HCT116 (cell line): ENCODE measurements around the gene HCN2. TPM values are rescaled to one million over a fixed set of nuclear protein-coding genes. Genes with fewer than 3 reads are reported as not detected.
A peak's percentile ranks its signal among the peaks of the same experiment; 100 is the strongest.

Source experiments
- ATAC-seq: fragments of 200-7000 bp; cut with Tn5 transposase; 2 replicates; pipeline ENCODE4 v1.9.1; 2020; ENCODE audit warnings: mild to moderate bottlenecking, moderate library complexity
- BruUV-seq: library from RNA; stranded (reverse); fragments of 400-500 nt; replicated peaks from 2 replicates; lab custom pipeline; 2021; lab: Mats Ljungman, UMichigan
- CTCF ChIA-PET: fragments of 300-600 bp; sonication (Branson Sonifier 250); formaldehyde crosslinking; loops from one replicate; lab custom pipeline; 2021; ENCODE audit warnings: antibody characterized with exemption; lab: Charles Lee
- POLR2A ChIA-PET: fragments of 300-600, 350-600 bp; sonication (Branson Sonifier 250); formaldehyde crosslinking; loops from one replicate; lab custom pipeline; 2021; ENCODE audit warnings: antibody characterized with exemption; lab: Charles Lee
- RAD21 ChIA-PET, 2 experiments: fragments of 300-600 bp; sonication (Branson Sonifier 250); formaldehyde crosslinking; loops; one replicate each; lab custom pipeline; 2023; ENCODE audit warnings: low total read pairs in 2 of 2; ENCODE audit not compliant: uncharacterized antibody in 2 of 2, unreplicated experiment in 2 of 2, low non-redundant PET in 1 of 2; lab: Charles Lee
- DNase-seq: peaks from one replicate; pipeline ENCODE4 v3.0.0-alpha.2; 2010; ENCODE audit warnings: low read depth, low spot score
- H2AFZ ChIP-seq: fragments of 200-600 bp; shearing (Covaris generic), sonication (generic); 2 replicates; pipeline ENCODE4 v1.6.1; 2017; ENCODE audit warnings: low read depth, mixed run types, mixed read lengths, antibody characterized with exemption, low read length; ENCODE audit not compliant: poor library complexity, severe bottlenecking
- H3K27ac ChIP-seq: 2 replicates; pipeline ENCODE4 v1.5.1; 2012; ENCODE audit warnings: low read depth, low read length
- H3K27me3 ChIP-seq: fragments of 200-600 bp; sonication (generic); 2 replicates; pipeline ENCODE4 v1.6.1; 2016; ENCODE audit warnings: mixed run types, low read length, mixed read lengths; ENCODE audit not compliant: insufficient read depth
- H3K36me3 ChIP-seq, 2 experiments: fragments of 200-500 bp in 1 of 2; fragments of 200-600 bp in 1 of 2; sonication (Bioruptor generic) in 1 of 2; sonication (generic) in 1 of 2; 2 replicates each; pipeline versions ENCODE4 v1.5.1 to v1.6.1; 2014 to 2016; ENCODE audit warnings: low read length in 2 of 2, inconsistent platforms in 1 of 2, mixed read lengths in 1 of 2, mixed run types in 1 of 2; ENCODE audit not compliant: insufficient read depth in 2 of 2, control insufficient read depth in 1 of 2
- H3K4me1 ChIP-seq, 2 experiments: fragments of 200-600 bp in 1 of 2; sonication (generic) in 1 of 2; 2 replicates each; pipeline versions ENCODE4 v1.5.1 to v1.6.1; 2012 to 2017; ENCODE audit warnings: low read length in 2 of 2, inconsistent platforms in 1 of 2, mild to moderate bottlenecking in 1 of 2, mixed read lengths in 1 of 2, mixed run types in 1 of 2, moderate library complexity in 1 of 2; ENCODE audit not compliant: insufficient read depth in 2 of 2, control insufficient read depth in 1 of 2
- H3K4me2 ChIP-seq: fragments of 200-600 bp; sonication (generic); 2 replicates; pipeline ENCODE4 v1.6.1; 2017; ENCODE audit warnings: mixed run types, low read length, mixed read lengths
- H3K4me3 ChIP-seq, 2 experiments: fragments of 200-600 bp in 1 of 2; sonication (generic) in 1 of 2; replicated peaks in 1 of 2; 2 replicates each; pipeline ENCODE4 v1.5.1; 2011 to 2016; ENCODE audit warnings: low read length in 2 of 2, control low read depth in 1 of 2, low read depth in 1 of 2, mild to moderate bottlenecking in 1 of 2, mixed read lengths in 1 of 2, mixed run types in 1 of 2
- H3K79me2 ChIP-seq: fragments of 200-600 bp; sonication (generic); 2 replicates; pipeline ENCODE4 v1.6.1; 2017; ENCODE audit warnings: mild to moderate bottlenecking, mixed run types, low read length, moderate library complexity, mixed read lengths; ENCODE audit not compliant: insufficient read depth
- H3K9ac ChIP-seq: fragments of 200-600 bp; sonication (generic); 2 replicates; pipeline ENCODE4 v1.6.1; 2016; ENCODE audit warnings: low read length, mixed read lengths
- H3K9me2 ChIP-seq: fragments of 200-600 bp; sonication (generic), shearing (Covaris generic); 2 replicates; pipeline ENCODE4 v1.6.1; 2017; ENCODE audit warnings: mixed run types, mild to moderate bottlenecking, moderate library complexity; ENCODE audit not compliant: insufficient read depth
- H3K9me3 ChIP-seq, 2 experiments: fragments of 200-500 bp in 1 of 2; fragments of 200-600 bp in 1 of 2; sonication (Bioruptor generic) in 1 of 2; sonication (generic) in 1 of 2; 2 replicates each; pipeline ENCODE4 v1.6.1; 2014 to 2017; ENCODE audit warnings: low read length in 2 of 2, mixed read lengths in 2 of 2, inconsistent platforms in 1 of 2, low read depth in 1 of 2, mild to moderate bottlenecking in 1 of 2, mixed run types in 1 of 2, moderate library complexity in 1 of 2; ENCODE audit not compliant: control insufficient read depth in 1 of 2, insufficient read depth in 1 of 2
- H4K20me1 ChIP-seq: fragments of 200-600 bp; sonication (generic), shearing (Covaris generic); 2 replicates; pipeline ENCODE4 v1.6.1; 2017; ENCODE audit warnings: mixed run types, mild to moderate bottlenecking, moderate library complexity; ENCODE audit not compliant: insufficient read depth
- CBX3 ChIP-seq: IDR thresholded peaks from 2 replicates; pipeline ENCODE4 v1.6.1; 2012; ENCODE audit warnings: low read depth
- ELF1 ChIP-seq: IDR thresholded peaks from 2 replicates; pipeline ENCODE4 v1.6.1; 2012; ENCODE audit warnings: low read depth, borderline replicate concordance
- EZH2 ChIP-seq: fragments of 200-600 bp; sonication (generic); IDR thresholded peaks from 2 replicates; pipeline ENCODE4 v1.6.1; 2017; ENCODE audit warnings: antibody characterized with exemption, mixed run types
- EZH2phosphoT487 ChIP-seq: fragments of 200-600 bp; IDR thresholded peaks from 2 replicates; pipeline ENCODE4 v1.6.1; 2018; ENCODE audit warnings: antibody characterized with exemption, borderline replicate concordance
- FOSL1 ChIP-seq: IDR thresholded peaks from 2 replicates; pipeline ENCODE4 v1.6.1; 2012; ENCODE audit warnings: low read depth
- POLR2AphosphoS5 ChIP-seq: IDR thresholded peaks from 2 replicates; pipeline ENCODE4 v1.6.1; 2011; ENCODE audit warnings: mild to moderate bottlenecking, low read depth, low read length, moderate library complexity
- RAD21 ChIP-seq: IDR thresholded peaks from 2 replicates; pipeline ENCODE4 v1.6.1; 2012; ENCODE audit warnings: low read depth, mild to moderate bottlenecking
- SIN3A ChIP-seq: IDR thresholded peaks from 2 replicates; pipeline ENCODE4 v1.6.1; 2012; ENCODE audit warnings: low read depth
- SP1 ChIP-seq: IDR thresholded peaks from 2 replicates; pipeline ENCODE4 v1.6.1; 2012; ENCODE audit warnings: low read depth
- SRF ChIP-seq: IDR thresholded peaks from 2 replicates; pipeline ENCODE4 v1.6.1; 2012; ENCODE audit warnings: low read depth
- TCF7L2 ChIP-seq: IDR thresholded peaks from 2 replicates; pipeline ENCODE4 v1.7.0; 2011; ENCODE audit warnings: borderline replicate concordance, inconsistent platforms; ENCODE audit not compliant: insufficient read depth, insufficient read length; ENCODE audit errors: extremely low read depth
- YY1 ChIP-seq: IDR thresholded peaks from 2 replicates; pipeline ENCODE4 v1.6.1; 2011; ENCODE audit warnings: low read length, low read depth, moderate library complexity, mild to moderate bottlenecking; ENCODE audit not compliant: insufficient replicate concordance; ENCODE audit errors: extremely low read depth
- ZNF274 ChIP-seq: fragments of 200-500 bp; sonication (Bioruptor generic); IDR thresholded peaks from 2 replicates; pipeline ENCODE4 v1.6.1; 2014; ENCODE audit warnings: mild to moderate bottlenecking, low read depth, low read length, inconsistent platforms
- intact Hi-C: fragments of 100-400 bp; cut with micrococcal nuclease; formaldehyde crosslinking; loops from 2 replicates; pipeline ENCODE4 v1.10.0; 2022
- total RNA-seq: library from RNA; stranded (reverse); gene quantifications from one replicate; pipeline ENCODE4 v1.2.1, GENCODE V29; 2021; ENCODE audit not compliant: unreplicated experiment
- TF ChIP-seq, protein P1 (sequence below): IDR thresholded peaks from 2 replicates; pipeline ENCODE4 v1.6.1; 2012; ENCODE audit warnings: low read depth
- TF ChIP-seq, protein P2 (sequence below), 3 experiments: fragments of 200-600 bp in 1 of 3; sonication (generic) in 1 of 3; IDR thresholded peaks in 2 of 3; conservative IDR thresholded peaks in 1 of 3; 2 replicates each; pipeline ENCODE4 v1.5.1; 2012 to 2017; ENCODE audit warnings: low read depth in 2 of 3, low read length in 2 of 3, antibody characterized with exemption in 1 of 3, borderline replicate concordance in 1 of 3, control low read depth in 1 of 3, mild to moderate bottlenecking in 1 of 3, mixed read lengths in 1 of 3, mixed run types in 1 of 3, moderate library complexity in 1 of 3; ENCODE audit not compliant: insufficient read depth in 1 of 3
- TF ChIP-seq, protein P3 (sequence below): IDR thresholded peaks from 2 replicates; pipeline ENCODE4 v1.6.1; 2011; ENCODE audit warnings: mild to moderate bottlenecking, low read length, moderate library complexity; ENCODE audit not compliant: insufficient replicate concordance; ENCODE audit errors: extremely low read depth

Gene HCN2
- total RNA-seq, 1 experiment from 2014 or later = 2.4 TPM

DNA sequence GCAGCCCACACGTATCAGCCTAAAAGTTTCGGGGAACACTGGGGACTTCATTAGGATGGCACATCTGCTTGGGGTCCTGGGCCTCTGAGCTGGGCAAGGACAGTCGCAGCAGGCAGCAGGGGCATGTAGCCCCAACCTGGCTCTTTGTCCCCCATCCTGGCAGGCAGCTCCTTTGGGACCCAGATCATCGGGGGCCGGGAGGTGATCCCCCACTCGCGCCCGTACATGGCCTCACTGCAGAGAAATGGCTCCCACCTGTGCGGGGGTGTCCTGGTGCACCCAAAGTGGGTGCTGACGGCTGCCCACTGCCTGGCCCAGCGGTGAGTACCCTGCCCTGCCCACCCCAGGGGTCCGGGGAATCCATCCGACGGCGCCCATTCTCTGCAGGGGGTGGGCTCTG lies 42.6 kb upstream of the HCN2 start:
- no TSS peak for BruUV-seq
- CTCF ChIA-PET = no interaction called here
- no peaks in the 10 kb centered on the region for H4K20me1 ChIP-seq

More for the DNA sequence above, 42.6 kb upstream of the HCN2 start:
- H3K9ac ChIP-seq = no peak overlapping the region
- RAD21 ChIA-PET = no interaction called here
- peaks cover 0 to 10% of the 10 kb centered on the region in 2 experiments; a peak in 1 of 4 replicates for H3K4me1 ChIP-seq
- no peaks in the 10 kb centered on the region for H3K9me2 ChIP-seq
- 0 out of 2 replicates have a peak overlapping the region, but pooled peaks have one; percentile 17 for H3K4me2 ChIP-seq
- no peaks in the 10 kb centered on the region; a peak in 1 of 4 replicates for H3K36me3 ChIP-seq
- H3K27ac ChIP-seq = no peak overlapping the region
- H3K4me3 ChIP-seq = no peak overlapping the region
- DNase-seq = no peak
- H3K27me3 ChIP-seq = no peaks in the 10 kb centered on the region
- H3K9me3 ChIP-seq = no peaks in the 10 kb centered on the region
- POLR2A ChIA-PET = no interaction called here
- intact Hi-C loops = no loop called here
- H3K79me2 ChIP-seq = no peaks in the 10 kb centered on the region
- ATAC-seq = no peak
- TF ChIP-seq, protein P1, sequence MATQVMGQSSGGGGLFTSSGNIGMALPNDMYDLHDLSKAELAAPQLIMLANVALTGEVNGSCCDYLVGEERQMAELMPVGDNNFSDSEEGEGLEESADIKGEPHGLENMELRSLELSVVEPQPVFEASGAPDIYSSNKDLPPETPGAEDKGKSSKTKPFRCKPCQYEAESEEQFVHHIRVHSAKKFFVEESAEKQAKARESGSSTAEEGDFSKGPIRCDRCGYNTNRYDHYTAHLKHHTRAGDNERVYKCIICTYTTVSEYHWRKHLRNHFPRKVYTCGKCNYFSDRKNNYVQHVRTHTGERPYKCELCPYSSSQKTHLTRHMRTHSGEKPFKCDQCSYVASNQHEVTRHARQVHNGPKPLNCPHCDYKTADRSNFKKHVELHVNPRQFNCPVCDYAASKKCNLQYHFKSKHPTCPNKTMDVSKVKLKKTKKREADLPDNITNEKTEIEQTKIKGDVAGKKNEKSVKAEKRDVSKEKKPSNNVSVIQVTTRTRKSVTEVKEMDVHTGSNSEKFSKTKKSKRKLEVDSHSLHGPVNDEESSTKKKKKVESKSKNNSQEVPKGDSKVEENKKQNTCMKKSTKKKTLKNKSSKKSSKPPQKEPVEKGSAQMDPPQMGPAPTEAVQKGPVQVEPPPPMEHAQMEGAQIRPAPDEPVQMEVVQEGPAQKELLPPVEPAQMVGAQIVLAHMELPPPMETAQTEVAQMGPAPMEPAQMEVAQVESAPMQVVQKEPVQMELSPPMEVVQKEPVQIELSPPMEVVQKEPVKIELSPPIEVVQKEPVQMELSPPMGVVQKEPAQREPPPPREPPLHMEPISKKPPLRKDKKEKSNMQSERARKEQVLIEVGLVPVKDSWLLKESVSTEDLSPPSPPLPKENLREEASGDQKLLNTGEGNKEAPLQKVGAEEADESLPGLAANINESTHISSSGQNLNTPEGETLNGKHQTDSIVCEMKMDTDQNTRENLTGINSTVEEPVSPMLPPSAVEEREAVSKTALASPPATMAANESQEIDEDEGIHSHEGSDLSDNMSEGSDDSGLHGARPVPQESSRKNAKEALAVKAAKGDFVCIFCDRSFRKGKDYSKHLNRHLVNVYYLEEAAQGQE = no peak
- TF ChIP-seq FOSL1 = no peak
- no peak for TF ChIP-seq EZH2
- TF ChIP-seq, protein P2, sequence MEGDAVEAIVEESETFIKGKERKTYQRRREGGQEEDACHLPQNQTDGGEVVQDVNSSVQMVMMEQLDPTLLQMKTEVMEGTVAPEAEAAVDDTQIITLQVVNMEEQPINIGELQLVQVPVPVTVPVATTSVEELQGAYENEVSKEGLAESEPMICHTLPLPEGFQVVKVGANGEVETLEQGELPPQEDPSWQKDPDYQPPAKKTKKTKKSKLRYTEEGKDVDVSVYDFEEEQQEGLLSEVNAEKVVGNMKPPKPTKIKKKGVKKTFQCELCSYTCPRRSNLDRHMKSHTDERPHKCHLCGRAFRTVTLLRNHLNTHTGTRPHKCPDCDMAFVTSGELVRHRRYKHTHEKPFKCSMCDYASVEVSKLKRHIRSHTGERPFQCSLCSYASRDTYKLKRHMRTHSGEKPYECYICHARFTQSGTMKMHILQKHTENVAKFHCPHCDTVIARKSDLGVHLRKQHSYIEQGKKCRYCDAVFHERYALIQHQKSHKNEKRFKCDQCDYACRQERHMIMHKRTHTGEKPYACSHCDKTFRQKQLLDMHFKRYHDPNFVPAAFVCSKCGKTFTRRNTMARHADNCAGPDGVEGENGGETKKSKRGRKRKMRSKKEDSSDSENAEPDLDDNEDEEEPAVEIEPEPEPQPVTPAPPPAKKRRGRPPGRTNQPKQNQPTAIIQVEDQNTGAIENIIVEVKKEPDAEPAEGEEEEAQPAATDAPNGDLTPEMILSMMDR (IDR thresholded peaks at IDR 0.05 in 2 of 3, conservative IDR thresholded peaks at IDR 0.05 in 1 of 3; ENCODE audit: borderline replicate concordance in 1 of 3, insufficient read depth in 1 of 3, low read depth in 2 of 3, low read length in 2 of 3) = no peak
- TF ChIP-seq SP1 = no peak
- TF ChIP-seq, protein P3, sequence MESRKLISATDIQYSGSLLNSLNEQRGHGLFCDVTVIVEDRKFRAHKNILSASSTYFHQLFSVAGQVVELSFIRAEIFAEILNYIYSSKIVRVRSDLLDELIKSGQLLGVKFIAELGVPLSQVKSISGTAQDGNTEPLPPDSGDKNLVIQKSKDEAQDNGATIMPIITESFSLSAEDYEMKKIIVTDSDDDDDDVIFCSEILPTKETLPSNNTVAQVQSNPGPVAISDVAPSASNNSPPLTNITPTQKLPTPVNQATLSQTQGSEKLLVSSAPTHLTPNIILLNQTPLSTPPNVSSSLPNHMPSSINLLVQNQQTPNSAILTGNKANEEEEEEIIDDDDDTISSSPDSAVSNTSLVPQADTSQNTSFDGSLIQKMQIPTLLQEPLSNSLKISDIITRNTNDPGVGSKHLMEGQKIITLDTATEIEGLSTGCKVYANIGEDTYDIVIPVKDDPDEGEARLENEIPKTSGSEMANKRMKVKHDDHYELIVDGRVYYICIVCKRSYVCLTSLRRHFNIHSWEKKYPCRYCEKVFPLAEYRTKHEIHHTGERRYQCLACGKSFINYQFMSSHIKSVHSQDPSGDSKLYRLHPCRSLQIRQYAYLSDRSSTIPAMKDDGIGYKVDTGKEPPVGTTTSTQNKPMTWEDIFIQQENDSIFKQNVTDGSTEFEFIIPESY = no peak
- no peak for TF ChIP-seq ZNF274
- no peak for TF ChIP-seq RAD21
- TF ChIP-seq EZH2phosphoT487 = no peak
- no peak for TF ChIP-seq ELF1
- no peak for TF ChIP-seq POLR2AphosphoS5
- TF ChIP-seq CBX3 = no peak
- TF ChIP-seq TCF7L2 = no peak
- TF ChIP-seq SIN3A = no peak
- TF ChIP-seq YY1 = no peak
- TF ChIP-seq SRF = no peak
- no peak overlapping the region for H2AFZ ChIP-seq
